Measurements from ENCODE around the gene PRKN. TPM values are rescaled to one million over a fixed set of nuclear protein-coding genes. Genes with fewer than 3 reads are reported as not detected.

Gene PRKN
- total and polyA plus RNA-seq, 8 donors, result 0.82 to 7.2 (median 2.9) TPM

GRCh38 chr6:162636167-162636566 lies 91.4 kb downstream of the PRKN start:
- Histone ChIP-seq H3K9me3 (no peaks in the 10 kb centered on the region), H3K36me3 (no peaks in the 10 kb centered on the region), H3K27ac (no peak overlapping the region), H3K4me1 (no peaks in the 10 kb centered on the region), H3K27me3 (no peaks in the 10 kb centered on the region), H3K4me3 (no peak overlapping the region)
- DNase-seq (no peak), FAIRE-seq (no peak), ATAC-seq (no peak)
- intact Hi-C loops (cut with DNase I), result no loop called here
- TF ChIP-seq CTCF (IDR thresholded peaks at IDR 0.05), result no peak

DNA sequence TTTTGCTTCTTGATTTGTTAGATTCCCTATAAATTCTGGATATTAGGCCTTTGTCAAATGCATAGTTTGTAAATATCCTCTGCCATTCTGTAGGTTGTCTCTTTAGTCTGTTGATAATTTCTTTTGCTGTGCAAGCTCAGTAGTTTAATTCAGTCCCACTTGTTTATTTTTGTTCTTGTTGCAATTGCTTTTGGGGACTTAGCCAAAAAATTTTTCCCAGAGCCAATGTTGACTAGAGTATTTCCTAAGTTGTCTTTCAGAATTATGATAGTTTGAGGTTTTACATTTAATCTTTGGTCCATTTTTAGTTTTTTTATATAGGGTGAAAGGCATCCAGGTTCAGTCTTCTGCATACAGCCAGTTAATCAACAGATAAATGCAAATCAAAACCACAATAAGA lies 96.0 kb downstream of the PRKN start:
- no peak for TF ChIP-seq CTCF (IDR thresholded peaks at IDR 0.05)
- no peak overlapping the region for H3K4me3 ChIP-seq
- no peaks in the 10 kb centered on the region for H3K27me3 ChIP-seq
- FAIRE-seq, result no peak
- ATAC-seq, result no peak
- H3K9me3 ChIP-seq, result no peaks in the 10 kb centered on the region
- intact Hi-C loops (cut with DNase I), result no loop called here
- DNase-seq, result no peak
- H3K27ac ChIP-seq, result no peak overlapping the region
- H3K4me1 ChIP-seq, result peaks cover 0 to 10% (median 0%) of the 10 kb centered on the region in 3 donors
- no peaks in the 10 kb centered on the region for H3K36me3 ChIP-seq

DNA sequence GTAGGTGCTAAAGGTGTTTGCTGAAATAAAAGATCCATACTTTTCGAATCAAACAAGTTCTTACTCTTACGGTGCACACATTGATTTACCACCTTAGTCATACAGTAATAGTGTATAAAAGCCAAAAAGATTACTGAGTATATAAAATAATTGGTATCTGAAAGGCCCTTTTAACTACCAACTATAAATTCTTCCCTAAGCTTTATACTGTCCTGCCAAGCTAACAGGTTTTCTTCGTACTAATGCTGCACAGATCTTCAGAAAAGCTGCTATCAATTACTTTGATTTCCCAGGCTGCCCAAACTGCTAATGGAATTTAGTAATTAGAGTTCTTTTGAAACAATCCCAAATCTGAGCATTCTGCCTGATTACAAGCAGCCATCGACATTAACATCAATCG lies 97.5 kb downstream of the PRKN start:
- no peak overlapping the region for H3K4me3 ChIP-seq
- peaks cover 0 to 14% (median 0%) of the 10 kb centered on the region in 3 donors for H3K4me1 ChIP-seq
- no peak for ATAC-seq
- no peak for FAIRE-seq
- no peak for DNase-seq
- intact Hi-C loops (cut with DNase I), result no loop called here
- TF ChIP-seq CTCF (IDR thresholded peaks at IDR 0.05), result no peak
- no peaks in the 10 kb centered on the region for H3K9me3 ChIP-seq
- H3K27me3 ChIP-seq, result no peaks in the 10 kb centered on the region
- no peak overlapping the region for H3K27ac ChIP-seq
- WGBS, 2 donors, result 95 to 99% methylated on average over 5 of the region's 5 CpGs
- no peaks in the 10 kb centered on the region for H3K36me3 ChIP-seq

- no peak for ATAC-seq
- Histone ChIP-seq H3K36me3 (no peaks in the 10 kb centered on the region), H3K27ac (no peak overlapping the region), H3K4me3 (no peak overlapping the region), H3K4me1 (peaks cover 0 to 14% (median 0%) of the 10 kb centered on the region in 3 donors), H3K9me3 (no peaks in the 10 kb centered on the region), H3K27me3 (no peaks in the 10 kb centered on the region)
- TF ChIP-seq CTCF (IDR thresholded peaks at IDR 0.05), result no peak
- intact Hi-C loops (cut with DNase I), result no loop called here
- WGBS, 2 donors, result 88 to 89% methylated on average over 5 of the region's 5 CpGs
- FAIRE-seq, result no peak
- no peak for DNase-seq
Observed at GRCh38 chr6:162627825-162628224, 99.7 kb downstream of the PRKN start.

DNA sequence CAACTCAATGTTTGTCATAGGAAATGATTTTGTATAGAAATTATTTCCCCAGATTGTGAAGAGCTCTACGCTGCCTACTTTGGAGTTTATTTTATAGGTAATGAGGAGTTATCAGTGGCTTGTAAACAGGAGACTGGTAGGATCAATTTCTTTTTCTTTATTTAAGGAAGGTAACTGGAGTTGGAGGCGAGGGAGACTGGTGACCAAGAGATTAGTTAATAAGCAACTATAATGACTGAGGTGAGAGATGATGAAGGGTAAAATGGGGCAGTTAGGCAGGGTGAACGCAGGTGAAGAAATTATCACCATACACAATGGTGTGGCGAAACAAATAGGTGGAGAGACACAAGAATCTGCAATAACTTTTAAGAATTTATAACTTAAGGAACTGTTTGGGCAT lies 100.2 kb downstream of the PRKN start:
- intact Hi-C loops (cut with DNase I), result no loop called here
- DNase-seq, result no peak
- 48 to 55% methylated on average over 4 of the region's 4 CpGs for WGBS, 2 donors
- no peak for TF ChIP-seq CTCF (IDR thresholded peaks at IDR 0.05)
- no peaks in the 10 kb centered on the region for H3K36me3 ChIP-seq
- peaks cover 0 to 14% (median 0%) of the 10 kb centered on the region in 3 donors for H3K4me1 ChIP-seq
- no peak for ATAC-seq
- no peak overlapping the region for H3K4me3 ChIP-seq
- H3K9me3 ChIP-seq, result no peaks in the 10 kb centered on the region
- FAIRE-seq, result no peak
- no peak overlapping the region for H3K27ac ChIP-seq
- no peaks in the 10 kb centered on the region for H3K27me3 ChIP-seq

Data from pancreas (tissue), 10 donors.